Lung (tissue), 12 donors: ENCODE data around the gene MAPK8IP2. TPM values are rescaled to one million over a fixed set of nuclear protein-coding genes. Genes with fewer than 3 reads are reported as not detected.
A peak's percentile ranks its signal among the peaks of the same experiment; 100 is the strongest.

Experiments used
- ATAC-seq: fragments of 200-7000 bp; cut with Tn5 transposase; one replicate; pipeline ENCODE4 v1.9.1; 2020; ENCODE audit warnings: moderate number of reproducible peaks; ENCODE audit not compliant: insufficient read depth, low FRiP score
- DNase-seq, 3 donors: peaks; one replicate each; pipeline ENCODE4 v3.0.0-alpha.2; 2013 to 2017
- H3K27ac ChIP-seq, 2 donors: one replicate each; pipeline ENCODE4 v1.5.1; 2013; ENCODE audit warnings: mild to moderate bottlenecking in 2 of 2, moderate library complexity in 2 of 2, control low read depth in 1 of 2, inconsistent platforms in 1 of 2, low read depth in 1 of 2, low read length in 1 of 2
- H3K27me3 ChIP-seq, 3 donors: one replicate each; pipeline ENCODE4 v1.5.1; 2013; ENCODE audit warnings: low read length in 2 of 3; ENCODE audit not compliant: control insufficient read depth in 3 of 3, insufficient read depth in 3 of 3
- H3K36me3 ChIP-seq, 4 donors: one replicate each; pipeline ENCODE4 v1.5.1; 2013; ENCODE audit warnings: low read length in 4 of 4, mild to moderate bottlenecking in 1 of 4, moderate library complexity in 1 of 4; ENCODE audit not compliant: control insufficient read depth in 4 of 4, insufficient read depth in 4 of 4
- H3K4me1 ChIP-seq, 5 donors: one replicate each; pipeline ENCODE4 v1.5.1; 2013; ENCODE audit warnings: low read length in 5 of 5, mild to moderate bottlenecking in 2 of 5, moderate library complexity in 1 of 5; ENCODE audit not compliant: control insufficient read depth in 5 of 5, insufficient read depth in 5 of 5
- H3K4me3 ChIP-seq: one replicate; pipeline ENCODE4 v1.5.1; 2013; ENCODE audit warnings: mild to moderate bottlenecking, control low read depth, moderate library complexity
- H3K9ac ChIP-seq, 2 donors: one replicate each; pipeline ENCODE4 v1.5.1; 2013; ENCODE audit warnings: low read length in 2 of 2, control low read depth in 1 of 2; ENCODE audit not compliant: insufficient read depth in 1 of 2
- H3K9me3 ChIP-seq, 4 donors: one replicate each; pipeline ENCODE4 v1.5.1; 2013; ENCODE audit warnings: low read length in 3 of 4, mild to moderate bottlenecking in 1 of 4, moderate library complexity in 1 of 4; ENCODE audit not compliant: control insufficient read depth in 4 of 4, insufficient read depth in 3 of 4
- CTCF ChIP-seq: IDR thresholded peaks from 2 replicates; pipeline ENCODE4 v1.5.1; 2012; ENCODE audit warnings: mild to moderate bottlenecking; ENCODE audit errors: control extremely low read depth, extremely low read depth
- WGBS, 2 donors: extraction: QIAGEN DNeasy Blood & Tissue Kit; methylation state at CpG; one replicate each; pipeline ENCODE4 v1.1.7; 2013; 5-methylcytosine and 5-hydroxymethylcytosine counted together
- polyA plus RNA-seq, 2 donors: library from polyadenylated mRNA; stranded (reverse); fragments of 200-250 nt; gene quantifications; one replicate each; pipeline ENCODE4 v1.2.1, GENCODE V29; 2013
- total RNA-seq, 2 donors: library from RNA; depleted of rRNA in 1 of 2; stranded (reverse); fragments of >200 nt in 1 of 2; gene quantifications; one replicate each; pipeline ENCODE4 v1.2.1, GENCODE V29; 2014 to 2021
- donor health status: control.
- donor health status: control.
- donor health status: Bipolar disorder and iron deficiency.
- donor health status: healthy.
- donor health status: DM: yes; HTN: yes; CAD: no.

Gene MAPK8IP2
- total and polyA plus RNA-seq, 4 donors = 0.91 to 2.7 (median 1.1) TPM

- ATAC-seq (peak; percentile 99), DNase-seq (peak; percentile 93 to 95 (median 93))
- peaks cover 0 to 7% (median 0%) of the 10 kb centered on the region in 5 donors for H3K4me1 ChIP-seq
- peak within 1 kb of the TSS in 1 of 2 donors; percentile 58 for H3K9ac ChIP-seq
- no peaks in the 10 kb centered on the region for H3K36me3 ChIP-seq
- peaks cover 0 to 7% (median 0%) of the 10 kb centered on the region in 3 donors for H3K27me3 ChIP-seq
- peak; percentile 92 for TF ChIP-seq CTCF
- WGBS, 2 donors = 2 to 6% methylated on average over 44 to 61 of the region's 61 CpGs
- H3K9me3 ChIP-seq = no peaks in the 10 kb centered on the region
- peak within 1 kb of the TSS; percentile 37 to 77 for H3K27ac ChIP-seq
- H3K4me3 ChIP-seq = peak within 1 kb of the TSS; percentile 10
These were observed 37.8 kb upstream of the MAPK8IP2 start, which contains the start of gene SYCE3 for GRCh38 chr22:50562523-50563412. Gene SYCE3, minus strand, starts transcription at chr22:50562919. Its CDS starts 6,514 bp downstream, at chr22:50556405.

DNA sequence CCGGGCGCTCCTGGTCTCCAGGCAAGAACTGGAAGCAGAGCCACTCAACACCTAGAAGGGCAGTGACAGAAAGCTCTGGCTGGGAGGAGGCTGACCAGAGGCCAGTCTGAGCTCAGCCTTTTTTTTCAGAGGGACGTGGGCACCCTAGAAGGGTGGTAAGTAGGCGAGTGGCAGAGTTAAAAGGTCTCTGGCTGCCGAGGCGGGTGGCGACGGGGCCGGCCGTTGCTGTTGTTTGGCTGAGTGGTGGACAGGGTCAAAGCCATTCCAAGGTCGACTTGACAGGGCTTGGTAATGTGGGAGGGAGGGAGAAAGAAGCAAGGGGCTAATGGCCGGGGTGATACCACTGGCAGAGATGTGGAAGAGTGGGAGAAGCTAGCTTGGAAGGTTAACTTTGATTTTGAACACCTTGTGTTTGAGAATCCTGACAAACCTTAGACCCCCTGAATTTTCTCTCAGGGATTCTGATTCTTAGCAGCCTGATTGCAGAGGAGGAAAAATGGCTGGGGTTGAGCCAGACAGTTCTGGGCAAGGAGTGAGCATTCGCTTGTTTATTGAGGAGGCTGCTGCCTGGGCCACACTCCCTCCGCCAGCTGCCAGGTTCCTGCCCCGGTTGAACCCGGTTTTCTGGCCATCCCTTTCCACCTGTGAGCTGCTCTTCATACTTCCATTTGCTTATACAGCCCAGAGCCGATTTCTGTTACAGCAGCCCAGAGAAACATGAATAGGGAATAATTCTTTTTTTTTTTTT is 37.0 kb upstream of the MAPK8IP2 start:
- Histone ChIP-seq H3K27me3 (peaks cover 0 to 6% (median 0%) of the 10 kb centered on the region in 3 donors), H3K4me1 (peaks cover 0 to 7% (median 0%) of the 10 kb centered on the region in 5 donors), H3K36me3 (no peaks in the 10 kb centered on the region), H3K9me3 (no peaks in the 10 kb centered on the region), H3K27ac (peak overlapping the region; percentile 37 to 77), H3K9ac (peak overlapping the region in 1 of 2 donors; percentile 58), H3K4me3 (no peak overlapping the region)
- ATAC-seq = peak; percentile 10
- no peak for TF ChIP-seq CTCF
- 25 to 36% methylated on average over 17 of the region's 17 CpGs for WGBS, 2 donors
- DNase-seq = no peak

- Histone ChIP-seq H3K27me3 (peaks cover 0 to 6% (median 0%) of the 10 kb centered on the region in 3 donors), H3K36me3 (peaks cover 0 to 2% (median 0%) of the 10 kb centered on the region in 4 donors), H3K9ac (no peak overlapping the region), H3K9me3 (no peaks in the 10 kb centered on the region), H3K4me3 (no peak overlapping the region), H3K4me1 (peaks cover 0 to 7% (median 0%) of the 10 kb centered on the region in 5 donors), H3K27ac (no peak overlapping the region)
- no peak for TF ChIP-seq CTCF
- DNase-seq = no peak
- 91 to 95% methylated on average over 11 of the region's 11 CpGs for WGBS, 2 donors
- ATAC-seq = no peak
These were observed 36.3 kb upstream of the MAPK8IP2 start for GRCh38 chr22:50564289-50564688.
